Neural cell (in vitro differentiated cells): ENCODE measurements around the gene DDX21. TPM values are rescaled to one million over a fixed set of nuclear protein-coding genes. Genes with fewer than 3 reads are reported as not detected.

Source experiments
- H2AFZ ChIP-seq: fragments of 200-600, 300-800 bp; sonication (generic), shearing (Covaris generic); 2 replicates; pipeline ENCODE4 v1.6.0; 2014; ENCODE audit warnings: low read depth, mild to moderate bottlenecking, antibody characterized with exemption, low read length, moderate library complexity
- H3F3A ChIP-seq: fragments of 200-600 bp; shearing (Covaris generic); 2 replicates; pipeline ENCODE4 v1.6.1; 2016; ENCODE audit warnings: mild to moderate bottlenecking, moderate library complexity, mixed read lengths, antibody characterized with exemption, low read length; ENCODE audit not compliant: insufficient read depth, poor library complexity, severe bottlenecking
- H3K27ac ChIP-seq: fragments of 200-600, 300-800 bp; sonication (generic), shearing (Covaris generic); 2 replicates; pipeline ENCODE4 v1.5.1; 2014; ENCODE audit warnings: mild to moderate bottlenecking, low read length, moderate library complexity
- H3K27me3 ChIP-seq: fragments of 300-800, 200-600 bp; sonication (generic), shearing (Covaris generic); 2 replicates; pipeline ENCODE4 v1.6.0; 2014; ENCODE audit warnings: mild to moderate bottlenecking, low read depth, low read length, moderate library complexity; ENCODE audit not compliant: insufficient read depth
- H3K36me3 ChIP-seq: fragments of 300-800, 200-600 bp; sonication (generic), shearing (Covaris generic); 2 replicates; pipeline ENCODE4 v1.5.1; 2014; ENCODE audit warnings: mild to moderate bottlenecking, antibody characterized with exemption, low read length, moderate library complexity; ENCODE audit not compliant: insufficient read depth
- H3K4me2 ChIP-seq: fragments of 300-800, 200-600 bp; sonication (generic), shearing (Covaris generic); 2 replicates; pipeline ENCODE4 v1.6.0; 2014; ENCODE audit warnings: mild to moderate bottlenecking, low read length
- H3K4me3 ChIP-seq: fragments of 300-800, 200-600 bp; sonication (generic), shearing (Covaris generic); 2 replicates; pipeline ENCODE4 v1.5.1; 2014; ENCODE audit warnings: mild to moderate bottlenecking, low read length, moderate library complexity
- H3K79me2 ChIP-seq: fragments of 200-600 bp; shearing (Covaris generic); replicated peaks from 2 replicates; pipeline ENCODE4 v1.6.0; 2014; ENCODE audit warnings: mild to moderate bottlenecking, low read length, moderate library complexity; ENCODE audit not compliant: insufficient read depth
- H3K9ac ChIP-seq: fragments of 300-800, 200-600 bp; sonication (generic), shearing (Covaris generic); 2 replicates; pipeline ENCODE4 v1.6.1; 2016; ENCODE audit warnings: mild to moderate bottlenecking, low read length, mixed read lengths
- H3K9me2 ChIP-seq: fragments of 200-600 bp; shearing (Covaris generic); 2 replicates; pipeline ENCODE4 v1.6.1; 2016; ENCODE audit warnings: mild to moderate bottlenecking, low read length, mixed read lengths; ENCODE audit not compliant: insufficient read depth
- H3K9me3 ChIP-seq: fragments of 200-600, 300-800 bp; sonication (generic), shearing (Covaris generic); 2 replicates; pipeline ENCODE4 v1.6.1; 2016; ENCODE audit warnings: mild to moderate bottlenecking, mixed run types, low read length, moderate library complexity, mixed read lengths
- H4K20me1 ChIP-seq: fragments of 200-600 bp; shearing (Covaris generic); 2 replicates; pipeline ENCODE4 v1.6.1; 2016; ENCODE audit warnings: mild to moderate bottlenecking, mixed run types; ENCODE audit not compliant: insufficient read depth
- EP300 ChIP-seq: fragments of 450-650 bp; conservative IDR thresholded peaks from 2 replicates; pipeline ENCODE4 v1.6.1; 2014; ENCODE audit warnings: antibody characterized with exemption, mild to moderate bottlenecking, moderate library complexity; ENCODE audit not compliant: poor library complexity, severe bottlenecking
- EZH2 ChIP-seq: fragments of 200-600, 300-800 bp; shearing (Covaris generic), sonication (generic); IDR thresholded peaks from 2 replicates; pipeline ENCODE4 v1.6.1; 2014; ENCODE audit warnings: antibody characterized with exemption, low read length, borderline replicate concordance, mild to moderate bottlenecking; ENCODE audit not compliant: insufficient read depth, poor library complexity, severe bottlenecking
- MXI1 ChIP-seq: fragments of 450-650 bp; conservative IDR thresholded peaks from 2 replicates; pipeline ENCODE4 v1.6.1; 2014; ENCODE audit warnings: antibody characterized with exemption, mild to moderate bottlenecking; ENCODE audit not compliant: poor library complexity, severe bottlenecking
- POLR2AphosphoS5 ChIP-seq: IDR thresholded peaks from 2 replicates; pipeline ENCODE4 v1.6.1; 2012
- RAD21 ChIP-seq: fragments of 450-650 bp; conservative IDR thresholded peaks from 2 replicates; pipeline ENCODE4 v1.6.1; 2014; ENCODE audit warnings: antibody characterized with exemption, mild to moderate bottlenecking, moderate library complexity
- SMC3 ChIP-seq: fragments of 450-650 bp; conservative IDR thresholded peaks from 2 replicates; pipeline ENCODE4 v1.6.1; 2014; ENCODE audit warnings: antibody characterized with exemption, mild to moderate bottlenecking, moderate library complexity; ENCODE audit not compliant: poor library complexity
- TAF1 ChIP-seq: IDR thresholded peaks from 2 replicates; pipeline ENCODE4 v1.6.1; 2012; ENCODE audit warnings: low read depth
- polyA plus RNA-seq: library from polyadenylated mRNA; depleted of rRNA; stranded (reverse); fragments of >200 nt; gene quantifications from 2 replicates; pipeline ENCODE4 v1.2.3, GENCODE V29; 2014
- TF ChIP-seq, protein P1 (sequence below): IDR thresholded peaks from 2 replicates; pipeline ENCODE4 v1.6.1; 2012; ENCODE audit warnings: borderline replicate concordance
- TF ChIP-seq, protein P2 (sequence below): fragments of 450-650 bp; IDR thresholded peaks from 2 replicates; pipeline ENCODE4 v1.5.1; 2014; ENCODE audit warnings: antibody characterized with exemption, mild to moderate bottlenecking, moderate library complexity; ENCODE audit not compliant: poor library complexity, severe bottlenecking

The DDX21 gene
- polyA plus RNA-seq, 1 donor from 2014 or later = 33.0 TPM

DNA sequence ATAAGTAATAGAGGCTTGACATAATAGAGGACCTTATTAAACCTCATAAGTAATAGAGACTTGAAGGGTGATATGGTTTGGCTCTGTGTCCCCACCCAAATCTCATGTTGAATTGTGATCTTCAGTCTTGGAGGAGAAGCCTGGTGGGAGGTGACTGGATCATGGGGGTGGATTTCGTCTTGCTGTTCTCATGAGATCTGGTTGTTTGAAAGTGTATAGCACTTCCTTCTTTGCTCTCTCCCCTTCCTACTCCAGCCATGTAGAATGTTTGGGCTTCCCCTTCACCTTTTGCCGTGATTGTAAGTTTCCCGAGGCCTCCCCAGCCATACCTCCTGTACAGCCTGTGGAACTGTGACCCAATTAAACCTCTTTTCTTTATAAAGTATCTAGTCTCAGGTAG is 41.2 kb downstream of the DDX21 start:
- Histone ChIP-seq H3K36me3 (no peaks in the 10 kb centered on the region), H3K27ac (no peak overlapping the region), H3K9me3 (no peaks in the 10 kb centered on the region), H4K20me1 (no peaks in the 10 kb centered on the region), H2AFZ (no peak overlapping the region), H3K27me3 (no peaks in the 10 kb centered on the region), H3K4me2 (no peak overlapping the region), H3K4me3 (no peak overlapping the region), H3K9ac (no peak overlapping the region), H3K9me2 (no peaks in the 10 kb centered on the region), H3F3A (no peaks in the 10 kb centered on the region), H3K79me2 (peaks cover 48% of the 10 kb centered on the region)
- TF ChIP-seq EP300 = no peak
- TF ChIP-seq, protein P1, sequence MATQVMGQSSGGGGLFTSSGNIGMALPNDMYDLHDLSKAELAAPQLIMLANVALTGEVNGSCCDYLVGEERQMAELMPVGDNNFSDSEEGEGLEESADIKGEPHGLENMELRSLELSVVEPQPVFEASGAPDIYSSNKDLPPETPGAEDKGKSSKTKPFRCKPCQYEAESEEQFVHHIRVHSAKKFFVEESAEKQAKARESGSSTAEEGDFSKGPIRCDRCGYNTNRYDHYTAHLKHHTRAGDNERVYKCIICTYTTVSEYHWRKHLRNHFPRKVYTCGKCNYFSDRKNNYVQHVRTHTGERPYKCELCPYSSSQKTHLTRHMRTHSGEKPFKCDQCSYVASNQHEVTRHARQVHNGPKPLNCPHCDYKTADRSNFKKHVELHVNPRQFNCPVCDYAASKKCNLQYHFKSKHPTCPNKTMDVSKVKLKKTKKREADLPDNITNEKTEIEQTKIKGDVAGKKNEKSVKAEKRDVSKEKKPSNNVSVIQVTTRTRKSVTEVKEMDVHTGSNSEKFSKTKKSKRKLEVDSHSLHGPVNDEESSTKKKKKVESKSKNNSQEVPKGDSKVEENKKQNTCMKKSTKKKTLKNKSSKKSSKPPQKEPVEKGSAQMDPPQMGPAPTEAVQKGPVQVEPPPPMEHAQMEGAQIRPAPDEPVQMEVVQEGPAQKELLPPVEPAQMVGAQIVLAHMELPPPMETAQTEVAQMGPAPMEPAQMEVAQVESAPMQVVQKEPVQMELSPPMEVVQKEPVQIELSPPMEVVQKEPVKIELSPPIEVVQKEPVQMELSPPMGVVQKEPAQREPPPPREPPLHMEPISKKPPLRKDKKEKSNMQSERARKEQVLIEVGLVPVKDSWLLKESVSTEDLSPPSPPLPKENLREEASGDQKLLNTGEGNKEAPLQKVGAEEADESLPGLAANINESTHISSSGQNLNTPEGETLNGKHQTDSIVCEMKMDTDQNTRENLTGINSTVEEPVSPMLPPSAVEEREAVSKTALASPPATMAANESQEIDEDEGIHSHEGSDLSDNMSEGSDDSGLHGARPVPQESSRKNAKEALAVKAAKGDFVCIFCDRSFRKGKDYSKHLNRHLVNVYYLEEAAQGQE = no peak
- no peak for TF ChIP-seq MXI1
- no peak for TF ChIP-seq EZH2
- no peak for TF ChIP-seq SMC3
- no peak for TF ChIP-seq TAF1
- no peak for TF ChIP-seq POLR2AphosphoS5
- TF ChIP-seq, protein P2, sequence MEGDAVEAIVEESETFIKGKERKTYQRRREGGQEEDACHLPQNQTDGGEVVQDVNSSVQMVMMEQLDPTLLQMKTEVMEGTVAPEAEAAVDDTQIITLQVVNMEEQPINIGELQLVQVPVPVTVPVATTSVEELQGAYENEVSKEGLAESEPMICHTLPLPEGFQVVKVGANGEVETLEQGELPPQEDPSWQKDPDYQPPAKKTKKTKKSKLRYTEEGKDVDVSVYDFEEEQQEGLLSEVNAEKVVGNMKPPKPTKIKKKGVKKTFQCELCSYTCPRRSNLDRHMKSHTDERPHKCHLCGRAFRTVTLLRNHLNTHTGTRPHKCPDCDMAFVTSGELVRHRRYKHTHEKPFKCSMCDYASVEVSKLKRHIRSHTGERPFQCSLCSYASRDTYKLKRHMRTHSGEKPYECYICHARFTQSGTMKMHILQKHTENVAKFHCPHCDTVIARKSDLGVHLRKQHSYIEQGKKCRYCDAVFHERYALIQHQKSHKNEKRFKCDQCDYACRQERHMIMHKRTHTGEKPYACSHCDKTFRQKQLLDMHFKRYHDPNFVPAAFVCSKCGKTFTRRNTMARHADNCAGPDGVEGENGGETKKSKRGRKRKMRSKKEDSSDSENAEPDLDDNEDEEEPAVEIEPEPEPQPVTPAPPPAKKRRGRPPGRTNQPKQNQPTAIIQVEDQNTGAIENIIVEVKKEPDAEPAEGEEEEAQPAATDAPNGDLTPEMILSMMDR = no peak
- TF ChIP-seq RAD21 = no peak

DNA sequence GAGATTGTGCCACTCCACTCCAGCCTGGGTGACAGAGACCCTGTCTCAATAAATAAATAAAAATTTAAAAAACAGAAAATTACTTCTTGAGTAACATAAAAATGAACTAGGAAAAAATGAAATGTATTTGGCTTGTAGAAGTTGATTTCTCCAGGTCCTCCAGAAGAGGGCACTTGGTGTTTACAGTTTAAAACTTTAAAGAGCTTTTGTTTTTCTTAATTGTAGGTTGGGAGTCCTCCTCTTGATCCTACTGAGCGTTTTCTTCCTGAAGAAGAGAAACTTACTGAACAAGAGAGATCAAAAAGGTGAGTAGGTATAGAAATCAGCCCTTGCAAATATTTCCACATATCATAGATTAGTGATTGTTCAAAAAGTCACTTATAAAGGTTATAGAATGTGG is 48.9 kb downstream of the DDX21 start:
- Histone ChIP-seq H3K27ac (no peak overlapping the region), H3K36me3 (peaks cover 5% of the 10 kb centered on the region)

More for the DNA sequence above, 48.9 kb downstream of the DDX21 start:
- H3K9ac ChIP-seq = no peak overlapping the region
- H3K4me2 ChIP-seq = no peak overlapping the region
- H3K9me3 ChIP-seq = no peaks in the 10 kb centered on the region
- no peaks in the 10 kb centered on the region for H3K79me2 ChIP-seq
- H3K4me3 ChIP-seq = no peak overlapping the region
- H3K27me3 ChIP-seq = no peaks in the 10 kb centered on the region
- H2AFZ ChIP-seq = no peak overlapping the region
- no peaks in the 10 kb centered on the region for H4K20me1 ChIP-seq
- no peaks in the 10 kb centered on the region for H3F3A ChIP-seq
- H3K9me2 ChIP-seq = no peaks in the 10 kb centered on the region
- no peak for TF ChIP-seq SMC3
- TF ChIP-seq RAD21 = peak; percentile 36
- TF ChIP-seq, protein P2 = peak; percentile 34
